Measurements from ENCODE around the gene ATAD3C.
A peak's percentile ranks its signal among the peaks of the same experiment; 100 is the strongest.

Gene ATAD3C

DNA sequence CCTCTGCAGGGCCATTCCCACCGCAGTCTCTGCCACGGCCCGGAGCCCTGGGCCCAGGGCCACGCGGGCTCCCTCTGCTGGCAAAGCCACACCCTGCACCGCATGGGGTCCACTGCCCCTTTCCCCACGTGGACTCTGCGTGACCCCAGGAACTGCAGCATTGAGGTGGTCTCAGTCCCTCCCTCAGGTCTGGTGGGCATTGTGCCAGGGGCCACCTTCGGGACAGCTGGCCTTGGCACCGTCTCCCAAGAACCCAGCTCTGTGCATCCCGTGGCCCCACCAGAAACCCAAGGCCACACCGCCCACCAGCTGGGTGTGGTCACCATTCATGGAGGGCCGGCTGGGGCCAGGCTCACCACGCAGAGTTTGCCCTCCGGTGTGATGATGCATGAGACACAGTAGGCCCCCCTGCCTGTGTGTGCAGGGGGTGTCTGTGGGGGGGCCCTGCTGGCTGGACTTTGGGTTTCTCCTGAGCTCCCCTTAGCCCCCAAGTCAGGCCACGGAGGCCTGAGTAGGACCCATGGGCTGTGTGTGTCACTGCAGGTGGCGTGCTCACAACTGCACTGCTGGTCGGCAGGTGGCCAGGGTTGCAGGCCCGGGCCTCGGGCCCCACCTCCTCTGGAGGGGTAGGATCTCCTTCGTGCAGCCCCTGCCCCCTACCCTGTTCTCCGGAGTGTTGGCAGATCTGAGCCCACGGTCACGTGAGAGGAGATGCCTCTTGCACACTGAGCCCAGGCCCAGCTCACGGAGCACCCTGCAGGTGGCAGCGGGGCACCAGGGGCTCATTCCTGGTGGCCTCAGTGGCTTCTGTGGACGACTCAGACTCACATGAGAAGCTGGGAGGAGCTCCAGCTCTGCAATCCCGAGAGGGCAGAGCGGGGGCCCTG is 8.2 kb upstream of the ATAD3C start:
- Histone ChIP-seq H3K36me3 (ENCODE audit: control insufficient read depth in 2 of 2, insufficient read depth in 1 of 2, low read length in 2 of 2) (peaks cover 0 to 9% of the 10 kb centered on the region in 2 experiments; a peak in 1 of 3 replicates), H3K9me3 (ENCODE audit: control insufficient read depth, insufficient read depth, low read depth, low read length) (no peaks in the 10 kb centered on the region), H3K27ac (ENCODE audit: extremely low read depth, low read depth, low read length) (no peak overlapping the region), H3K4me1 (ENCODE audit: control insufficient read depth, insufficient read depth, low read length) (no peaks in the 10 kb centered on the region), H3K4me3 (ENCODE audit: low read depth, low read length) (no peak overlapping the region)
- ChIA-PET CTCF (interaction anchor here (0.6 to 2.9 kb wide), 23 partner anchors 8 to 253 kb away, joined by 3 to 14 read pairs (median 4); partner anchors contain the start of gene ATAD3C), POLR2A (interaction anchor here (0.5 to 2.0 kb wide), 6 partner anchors 34 to 63 kb away, joined by 3 to 4 read pairs (median 3); partner anchors contain the start of genes CCNL2 and MRPL20)
- TF ChIP-seq ZNF391 (tag by site-specific recombination; IDR thresholded peaks at IDR 0.05; ENCODE audit: borderline replicate concordance, low read depth): no peak
- peak; percentile 73; the same call in 1 of the 2 replicates for TF ChIP-seq EGR2 (tag by site-specific recombination; IDR thresholded peaks at IDR 0.05; ENCODE audit: low read depth)
- no peak for TF ChIP-seq GFI1B (tag by site-specific recombination; IDR thresholded peaks at IDR 0.05)
- no peak for TF ChIP-seq ZNF660 (tag by site-specific recombination; IDR thresholded peaks at IDR 0.05)
- TF ChIP-seq ZNF626 (tag by site-specific recombination; IDR thresholded peaks at IDR 0.05): no peak
- TF ChIP-seq ZNF555 (tag by site-specific recombination; conservative IDR thresholded peaks at IDR 0.05): no peak
- no peak for TF ChIP-seq ZNF791 (tag by site-specific recombination; IDR thresholded peaks at IDR 0.05)
- TF ChIP-seq ZNF274 (IDR thresholded peaks at IDR 0.05; ENCODE audit: low read length): no peak
- no peak for TF ChIP-seq ZNF274 (tag by site-specific recombination; IDR thresholded peaks at IDR 0.05; ENCODE audit: borderline replicate concordance)
- no peak for TF ChIP-seq ZNF26 (tag by site-specific recombination; IDR thresholded peaks at IDR 0.05)
- no peak for TF ChIP-seq ZNF302 (tag by site-specific recombination; IDR thresholded peaks at IDR 0.05; ENCODE audit: low read depth)
- no peak for TF ChIP-seq ZNF837 (tag by site-specific recombination; IDR thresholded peaks at IDR 0.05)
- TF ChIP-seq ZNF140 (tag by site-specific recombination; IDR thresholded peaks at IDR 0.05): no peak
- TF ChIP-seq ZNF624 (tag by site-specific recombination; IDR thresholded peaks at IDR 0.05): no peak
- TF ChIP-seq KLF16 (tag by site-specific recombination; IDR thresholded peaks at IDR 0.05): 0 out of 2 replicates have a peak, but pooled peaks have one; percentile 40
- peak; percentile 96 for TF ChIP-seq KLF1 (tag by site-specific recombination; IDR thresholded peaks at IDR 0.05)
- no peak for TF ChIP-seq ZSCAN23 (tag by site-specific recombination; IDR thresholded peaks at IDR 0.05)
- TF ChIP-seq PRDM1 (tag by site-specific recombination; IDR thresholded peaks at IDR 0.05): no peak
- no peak for TF ChIP-seq AEBP2 (tag by site-specific recombination; IDR thresholded peaks at IDR 0.05; ENCODE audit: borderline replicate concordance)
- TF ChIP-seq SCRT2 (tag by site-specific recombination; IDR thresholded peaks at IDR 0.05): no peak
- TF ChIP-seq, protein P1, sequence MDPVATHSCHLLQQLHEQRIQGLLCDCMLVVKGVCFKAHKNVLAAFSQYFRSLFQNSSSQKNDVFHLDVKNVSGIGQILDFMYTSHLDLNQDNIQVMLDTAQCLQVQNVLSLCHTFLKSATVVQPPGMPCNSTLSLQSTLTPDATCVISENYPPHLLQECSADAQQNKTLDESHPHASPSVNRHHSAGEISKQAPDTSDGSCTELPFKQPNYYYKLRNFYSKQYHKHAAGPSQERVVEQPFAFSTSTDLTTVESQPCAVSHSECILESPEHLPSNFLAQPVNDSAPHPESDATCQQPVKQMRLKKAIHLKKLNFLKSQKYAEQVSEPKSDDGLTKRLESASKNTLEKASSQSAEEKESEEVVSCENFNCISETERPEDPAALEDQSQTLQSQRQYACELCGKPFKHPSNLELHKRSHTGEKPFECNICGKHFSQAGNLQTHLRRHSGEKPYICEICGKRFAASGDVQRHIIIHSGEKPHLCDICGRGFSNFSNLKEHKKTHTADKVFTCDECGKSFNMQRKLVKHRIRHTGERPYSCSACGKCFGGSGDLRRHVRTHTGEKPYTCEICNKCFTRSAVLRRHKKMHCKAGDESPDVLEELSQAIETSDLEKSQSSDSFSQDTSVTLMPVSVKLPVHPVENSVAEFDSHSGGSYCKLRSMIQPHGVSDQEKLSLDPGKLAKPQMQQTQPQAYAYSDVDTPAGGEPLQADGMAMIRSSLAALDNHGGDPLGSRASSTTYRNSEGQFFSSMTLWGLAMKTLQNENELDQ (tag by site-specific recombination; IDR thresholded peaks at IDR 0.05; ENCODE audit: low read depth): no peak
- TF ChIP-seq MEIS1 (CRISPR knock-in tag; IDR thresholded peaks at IDR 0.05; ENCODE audit: borderline replicate concordance): no peak
- TF ChIP-seq ZNF544 (tag by site-specific recombination; IDR thresholded peaks at IDR 0.05): no peak
- 0 out of 2 replicates have a peak, but pooled peaks have one; percentile 19 for TF ChIP-seq ZXDB (tag by site-specific recombination; IDR thresholded peaks at IDR 0.05)
- peak; percentile 98 for TF ChIP-seq GLIS1 (tag by site-specific recombination; IDR thresholded peaks at IDR 0.05)
- TF ChIP-seq ZNF76 (tag by site-specific recombination; IDR thresholded peaks at IDR 0.05; ENCODE audit: borderline replicate concordance, low read depth): no peak
- TF ChIP-seq ZNF785 (tag by site-specific recombination; IDR thresholded peaks at IDR 0.05): 0 out of 2 replicates have a peak, but pooled peaks have one; percentile 17
- no peak for TF ChIP-seq ZNF404 (tag by site-specific recombination; IDR thresholded peaks at IDR 0.05)
- TF ChIP-seq GLI4 (tag by site-specific recombination; IDR thresholded peaks at IDR 0.05): no peak
- no peak for TF ChIP-seq ZNF175 (tag by site-specific recombination; IDR thresholded peaks at IDR 0.05)
- no peak for TF ChIP-seq REPIN1 (tag by site-specific recombination; IDR thresholded peaks at IDR 0.05; ENCODE audit: low read depth)
- TF ChIP-seq ZNF248 (tag by site-specific recombination; IDR thresholded peaks at IDR 0.05): no peak

Data from HEK293 (cell line).